Activated CD8-positive, alpha-beta T cell treated with anti-CD3 and anti-CD28 coated beads, Interleukin-2, amount 10 ng/mL, durations not matched to agents 7 days and 5 days (primary cell): Measurements from ENCODE around the gene NEUROG3. TPM values are rescaled to one million over a fixed set of nuclear protein-coding genes. Genes with fewer than 3 reads are reported as not detected.

ENCODE experiments used
- ATAC-seq: fragments of 150-1000 bp; cut with Tn5 transposase; one replicate; pipeline ENCODE4 v1.10.0; 2021; ENCODE audit warnings: moderate library complexity
- CTCF ChIA-PET: fragments of 350-600 bp; sonication (Branson Sonifier 250); formaldehyde crosslinking; loops from one replicate; lab custom pipeline; 2021; ENCODE audit warnings: antibody characterized with exemption; lab: Charles Lee
- POLR2A ChIA-PET: fragments of 350-600 bp; sonication (Branson Sonifier 250); formaldehyde crosslinking; loops from one replicate; lab custom pipeline; 2021; ENCODE audit warnings: antibody characterized with exemption; lab: Charles Lee
- DNase-seq: peaks from one replicate; pipeline ENCODE4 v3.0.0-alpha.2; 2020
- H3K27ac Mint-ChIP-seq: one replicate; pipeline ENCODE4 v1.8.0; 2021; ENCODE audit warnings: mild to moderate bottlenecking, mixed read lengths
- H3K27me3 Mint-ChIP-seq: one replicate; pipeline ENCODE4 v1.8.0; 2021; ENCODE audit warnings: low read depth, mixed read lengths
- H3K36me3 Mint-ChIP-seq: one replicate; pipeline ENCODE4 v1.8.0; 2021; ENCODE audit warnings: low read depth, mixed read lengths
- H3K4me1 Mint-ChIP-seq: one replicate; pipeline ENCODE4 v1.8.0; 2021; ENCODE audit warnings: low read depth, mixed read lengths
- H3K4me3 Mint-ChIP-seq: one replicate; pipeline ENCODE4 v1.8.0; 2021; ENCODE audit warnings: mild to moderate bottlenecking, mixed read lengths
- H3K9me3 Mint-ChIP-seq: one replicate; pipeline ENCODE4 v1.8.0; 2022; ENCODE audit warnings: mixed read lengths; ENCODE audit not compliant: insufficient read depth
- total RNA-seq, 2 experiments: library from RNA; stranded (reverse); gene quantifications; one replicate each; pipeline ENCODE4 v1.2.3, GENCODE V29; 2021

The NEUROG3 gene
- total RNA-seq, 2 experiments from 2014 or later = not detected

GRCh38 chr10:69583106-69583505, 9.9 kb upstream of the NEUROG3 start:
- CTCF ChIA-PET = no interaction called here
- no peak overlapping the region for H3K4me3 Mint-ChIP-seq

GRCh38 chr10:69580435-69580834, 7.2 kb upstream of the NEUROG3 start:
- ChIA-PET CTCF (no interaction called here), POLR2A (no interaction called here)
- Mint-ChIP-seq H3K27me3 (peaks cover 59% of the 10 kb centered on the region), H3K4me3 (no peak overlapping the region), H3K9me3 (no peaks in the 10 kb centered on the region), H3K27ac (no peak overlapping the region), H3K4me1 (no peaks in the 10 kb centered on the region), H3K36me3 (no peaks in the 10 kb centered on the region)
- DNase-seq = no peak
- no peak for ATAC-seq

More at GRCh38 chr10:69583106-69583505, 9.9 kb upstream of the NEUROG3 start:
- Mint-ChIP-seq H3K4me1 (peaks cover 9% of the 10 kb centered on the region), H3K27me3 (peaks cover 44% of the 10 kb centered on the region), H3K9me3 (peaks cover 3% of the 10 kb centered on the region), H3K36me3 (peaks cover 3% of the 10 kb centered on the region), H3K27ac (no peak overlapping the region)
- ATAC-seq = no peak
- DNase-seq = no peak
- POLR2A ChIA-PET = no interaction called here

DNA sequence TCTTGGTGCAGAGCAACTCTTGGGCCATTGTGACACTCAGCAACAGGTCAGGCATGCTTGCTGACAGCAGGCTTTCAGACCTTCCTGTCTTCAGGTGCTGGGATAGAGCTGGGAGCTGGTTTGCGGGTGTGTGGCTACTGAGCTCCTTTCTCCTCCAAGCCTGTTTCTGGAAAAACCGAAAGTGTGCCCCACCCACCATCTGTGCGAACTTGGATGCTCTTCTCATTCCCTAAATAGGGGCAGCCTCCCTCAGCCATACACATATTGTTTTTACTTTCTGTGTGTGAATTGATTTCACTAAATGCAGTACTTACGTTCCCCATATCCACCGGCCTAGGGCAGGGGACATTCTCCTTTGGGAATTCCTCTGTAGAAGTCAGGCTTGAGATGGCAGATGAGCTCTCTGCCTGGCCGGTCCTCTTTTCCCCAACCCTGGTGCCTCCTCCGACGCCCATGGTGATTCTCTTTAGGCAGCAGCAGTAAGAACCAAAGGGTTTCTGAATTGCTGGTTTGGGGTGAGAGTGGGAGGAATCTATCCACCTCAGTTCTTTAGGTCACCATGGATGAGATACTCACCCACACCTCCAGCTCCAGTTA, 6.3 kb upstream of the NEUROG3 start:
- H3K9me3 Mint-ChIP-seq = no peaks in the 10 kb centered on the region
- POLR2A ChIA-PET = no interaction called here
- ATAC-seq = no peak
- H3K27me3 Mint-ChIP-seq = peaks cover 67% of the 10 kb centered on the region
- no peaks in the 10 kb centered on the region for H3K36me3 Mint-ChIP-seq
- CTCF ChIA-PET = no interaction called here
- no peak overlapping the region for H3K4me3 Mint-ChIP-seq
- DNase-seq = no peak
- H3K27ac Mint-ChIP-seq = no peak overlapping the region
- H3K4me1 Mint-ChIP-seq = peaks cover 5% of the 10 kb centered on the region

DNA sequence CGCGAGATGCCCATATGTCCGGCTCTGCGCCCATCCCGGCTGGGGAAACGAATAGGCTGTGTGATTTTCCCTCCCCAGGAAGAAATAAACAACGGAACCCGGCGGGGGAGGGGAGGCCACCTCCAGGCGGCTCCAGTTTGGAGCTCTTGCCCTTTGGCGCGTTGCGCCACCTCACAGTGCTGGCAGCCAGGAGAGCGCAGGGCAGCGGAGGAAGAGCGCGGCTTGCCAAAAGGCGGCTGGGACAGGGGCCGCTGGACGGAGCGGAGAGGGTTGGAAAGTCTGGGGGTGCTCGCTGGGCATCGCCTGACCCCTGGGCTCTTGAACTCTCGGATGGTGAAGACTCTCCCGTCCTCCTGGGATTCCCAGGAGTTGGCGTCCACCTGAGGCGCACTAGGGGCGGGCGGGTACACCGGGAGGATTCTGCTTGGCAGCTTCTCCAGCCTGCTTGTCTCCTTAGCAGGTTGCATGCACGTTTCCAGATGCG, 5.3 kb upstream of the NEUROG3 start:
- Mint-ChIP-seq H3K27me3 (peaks cover 77% of the 10 kb centered on the region), H3K4me1 (peaks cover 14% of the 10 kb centered on the region), H3K27ac (no peak overlapping the region), H3K36me3 (no peaks in the 10 kb centered on the region), H3K9me3 (no peaks in the 10 kb centered on the region), H3K4me3 (no peak overlapping the region)
- DNase-seq (no peak), ATAC-seq (no peak)
- POLR2A ChIA-PET = no interaction called here
- CTCF ChIA-PET = no interaction called here

- ATAC-seq (no peak), DNase-seq (no peak)
- ChIA-PET CTCF (no interaction called here), POLR2A (no interaction called here)
- peaks cover 22% of the 10 kb centered on the region for H3K4me1 Mint-ChIP-seq
- H3K4me3 Mint-ChIP-seq = no peak overlapping the region
- H3K9me3 Mint-ChIP-seq = no peaks in the 10 kb centered on the region
- H3K27ac Mint-ChIP-seq = no peak overlapping the region
- no peaks in the 10 kb centered on the region for H3K36me3 Mint-ChIP-seq
- H3K27me3 Mint-ChIP-seq = peaks cover 81% of the 10 kb centered on the region
These were observed 4.3 kb upstream of the NEUROG3 start for GRCh38 chr10:69577268-69578232.

DNA sequence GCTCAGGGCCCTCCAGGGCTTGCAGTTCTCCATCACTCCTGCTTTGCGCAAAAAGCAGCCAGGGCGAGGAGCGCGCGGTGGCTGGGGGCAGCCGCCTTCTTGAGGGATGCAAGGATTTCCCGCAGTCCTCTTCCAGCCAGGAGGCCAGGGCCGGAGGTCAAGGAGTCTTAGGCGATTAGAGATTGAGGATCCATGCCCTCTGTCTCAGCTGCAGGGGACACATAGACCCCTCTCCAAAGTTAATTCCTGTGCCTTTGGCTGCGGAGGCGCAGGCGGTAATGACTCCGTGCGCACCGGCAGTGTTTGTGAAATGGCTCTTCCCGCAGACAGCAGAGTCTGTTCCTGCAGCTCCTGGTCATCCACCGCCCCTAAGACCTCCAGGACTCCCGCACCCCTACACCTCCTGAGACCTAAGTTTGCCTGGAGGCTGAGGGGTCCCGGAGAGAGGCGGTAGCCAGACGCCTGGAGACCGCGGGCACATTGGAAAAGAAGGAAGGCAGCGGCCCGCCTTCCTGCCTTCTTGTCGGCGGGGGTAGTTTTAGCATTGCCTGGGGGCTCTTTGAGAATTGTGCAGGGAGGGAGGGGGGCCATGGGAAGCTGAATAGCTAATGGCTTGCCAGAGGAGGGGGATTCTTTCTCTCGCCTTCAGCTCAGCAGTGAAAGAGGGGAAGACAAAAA, 3.3 kb upstream of the NEUROG3 start:
- Mint-ChIP-seq H3K9me3 (no peaks in the 10 kb centered on the region), H3K4me3 (no peak overlapping the region), H3K4me1 (peaks cover 27% of the 10 kb centered on the region), H3K27me3 (peaks cover 88% of the 10 kb centered on the region), H3K27ac (no peak overlapping the region), H3K36me3 (no peaks in the 10 kb centered on the region)
- CTCF ChIA-PET = no interaction called here
- POLR2A ChIA-PET = no interaction called here
- DNase-seq (no peak), ATAC-seq (no peak)

DNA sequence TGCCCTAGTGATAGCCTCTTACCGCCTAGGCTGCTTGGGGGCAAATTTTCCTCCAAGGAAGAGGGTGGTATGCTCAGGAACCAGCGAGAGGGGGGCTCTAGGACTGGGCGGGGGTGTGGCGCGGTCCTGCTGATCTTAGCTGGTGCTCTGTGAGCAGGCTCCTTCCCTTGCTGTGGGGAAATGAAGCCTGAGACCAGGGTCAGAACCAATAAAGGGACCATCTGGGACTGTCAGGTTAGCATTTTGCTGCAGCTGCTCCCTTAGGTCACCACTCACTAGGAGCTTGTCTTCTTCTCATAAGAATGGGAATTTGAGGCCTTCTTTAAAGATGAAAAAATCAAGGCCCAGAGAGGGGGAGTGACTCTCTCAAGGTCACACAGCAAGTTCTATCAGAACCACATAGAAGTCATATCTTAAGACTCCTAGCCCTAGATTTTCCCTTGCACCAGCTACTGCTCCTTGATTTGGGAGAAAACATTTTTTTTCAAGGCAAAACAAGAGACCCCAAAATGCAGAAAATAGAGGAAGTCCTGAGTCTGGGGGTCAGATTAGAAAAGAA, 2.0 kb upstream of the NEUROG3 start:
- no peak for DNase-seq
- Mint-ChIP-seq H3K4me3 (no peak overlapping the region), H3K9me3 (no peaks in the 10 kb centered on the region), H3K4me1 (peaks cover 28% of the 10 kb centered on the region), H3K36me3 (no peaks in the 10 kb centered on the region), H3K27me3 (peaks cover 89% of the 10 kb centered on the region), H3K27ac (no peak overlapping the region)
- no peak for ATAC-seq
- ChIA-PET POLR2A (no interaction called here), CTCF (interaction anchor here (0.8 kb wide), 2 partner anchors 60 to 62 kb away, joined by 3 read pairs; no protein-coding TSS in a partner anchor)

DNA sequence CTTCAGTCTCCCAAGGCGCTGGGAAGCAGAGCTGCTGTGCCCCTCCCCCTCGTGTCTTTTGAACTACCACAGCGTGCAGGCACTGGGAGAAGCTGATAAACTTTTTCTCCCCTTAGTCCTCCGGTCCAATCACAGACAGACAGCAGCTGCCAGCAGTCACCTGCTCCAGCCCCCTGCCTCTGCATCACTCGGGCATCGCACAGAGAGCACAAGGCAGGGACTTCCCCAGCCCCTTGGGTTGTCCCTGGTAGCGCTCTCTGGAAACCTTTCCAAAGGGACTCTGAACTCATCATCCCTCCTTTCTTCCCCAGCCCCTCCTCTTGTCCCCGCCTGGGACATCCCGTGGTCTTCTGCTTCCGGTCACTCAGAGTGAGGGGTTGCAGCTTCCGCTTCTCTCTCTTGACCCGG, 1.4 kb upstream of the NEUROG3 start:
- POLR2A ChIA-PET = no interaction called here
- H3K9me3 Mint-ChIP-seq = no peaks in the 10 kb centered on the region
- no peak overlapping the region for H3K27ac Mint-ChIP-seq
- peaks cover 28% of the 10 kb centered on the region for H3K4me1 Mint-ChIP-seq
- peak overlapping the region; percentile 22 for H3K4me3 Mint-ChIP-seq
- no peaks in the 10 kb centered on the region for H3K36me3 Mint-ChIP-seq
- CTCF ChIA-PET = interaction anchor here (0.8 to 1.1 kb wide), 2 partner anchors 11 to 59 kb away, joined by 3 read pairs; no protein-coding TSS in a partner anchor
- no peak for ATAC-seq
- H3K27me3 Mint-ChIP-seq = peaks cover 89% of the 10 kb centered on the region
- no peak for DNase-seq

DNA sequence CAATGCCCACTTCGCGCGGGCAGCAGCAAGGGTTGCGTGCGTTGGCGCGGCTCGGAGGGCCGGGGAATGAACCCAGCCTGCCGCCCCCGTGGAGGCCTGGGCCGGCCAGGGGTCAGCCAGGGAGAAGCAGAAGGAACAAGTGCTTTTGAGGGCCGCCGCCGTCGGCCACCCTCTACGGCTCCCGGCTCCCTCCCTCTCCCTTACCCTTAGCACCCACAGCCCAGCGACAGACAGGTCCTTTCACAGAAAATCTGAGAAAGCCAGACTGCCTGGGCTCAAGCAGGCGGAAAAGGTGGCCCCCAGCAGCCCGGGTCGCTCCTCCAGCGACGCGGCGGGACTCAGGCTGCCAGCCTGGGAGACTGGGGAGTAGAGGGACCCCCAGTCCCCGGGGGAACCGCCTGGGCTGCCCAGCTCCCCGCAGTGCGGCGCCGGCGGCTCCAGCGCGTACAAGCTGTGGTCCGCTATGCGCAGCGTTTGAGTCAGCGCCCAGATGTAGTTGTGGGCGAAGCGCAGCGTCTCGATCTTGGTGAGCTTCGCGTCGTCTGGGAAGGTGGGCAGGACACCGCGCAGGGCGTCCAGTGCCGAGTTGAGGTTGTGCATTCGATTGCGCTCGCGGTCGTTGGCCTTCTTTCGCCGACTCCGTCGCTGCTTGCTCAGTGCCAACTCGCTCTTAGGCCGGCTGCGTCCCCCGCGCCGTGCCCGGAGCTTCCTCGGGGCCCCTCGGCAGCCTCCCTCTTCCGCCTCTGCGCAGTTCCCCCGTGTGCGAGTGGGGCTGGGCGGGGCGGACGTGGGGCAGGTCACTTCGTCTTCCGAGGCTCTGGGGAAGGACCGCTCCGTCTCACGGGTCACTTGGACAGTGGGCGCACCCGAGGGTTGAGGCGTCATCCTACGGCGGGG, 815 bp downstream of the NEUROG3 start:
- ChIA-PET POLR2A (no interaction called here), CTCF (interaction anchor here (1.1 to 1.4 kb wide), 3 partner anchors 16 to 91 kb away, joined by 3 to 4 read pairs (median 3); no protein-coding TSS in a partner anchor)
- Mint-ChIP-seq H3K4me1 (peaks cover 28% of the 10 kb centered on the region), H3K4me3 (peak overlapping the region; percentile 76), H3K27ac (peak overlapping the region; percentile 57), H3K27me3 (peaks cover 88% of the 10 kb centered on the region), H3K36me3 (no peaks in the 10 kb centered on the region), H3K9me3 (no peaks in the 10 kb centered on the region)
- ATAC-seq (peak; percentile 50), DNase-seq (peak; percentile 36)

- peaks cover 28% of the 10 kb centered on the region for H3K4me1 Mint-ChIP-seq
These were observed 1.5 kb downstream of the NEUROG3 start for GRCh38 chr10:69571618-69572158.

More at GRCh38 chr10:69571618-69572158, 1.5 kb downstream of the NEUROG3 start:
- Mint-ChIP-seq H3K9me3 (no peaks in the 10 kb centered on the region), H3K27ac (no peak overlapping the region), H3K4me3 (peak overlapping the region; percentile 12), H3K36me3 (no peaks in the 10 kb centered on the region), H3K27me3 (peaks cover 86% of the 10 kb centered on the region)
- ATAC-seq (no peak), DNase-seq (no peak)
- CTCF ChIA-PET = interaction anchor here (1.0 kb wide), 1 partner anchor 56 kb away, joined by 3 read pairs; no protein-coding TSS in a partner anchor
- POLR2A ChIA-PET = interaction anchor here (0.6 kb wide), 1 partner anchor 17 kb away, joined by 4 read pairs; no protein-coding TSS in a partner anchor
